ENCODE data around the gene CIDEC. TPM values are rescaled to one million over a fixed set of nuclear protein-coding genes. Genes with fewer than 3 reads are reported as not detected.
"Not testable (repeated sequence)": the region's sequence is repeated elsewhere in the genome, so short reads cannot be mapped to it uniquely, and the experiment has no call there.

Gene CIDEC
- total RNA-seq, 4 donors from 2014 or later = 0.78 to 2.4 (median 1.0) TPM

DNA sequence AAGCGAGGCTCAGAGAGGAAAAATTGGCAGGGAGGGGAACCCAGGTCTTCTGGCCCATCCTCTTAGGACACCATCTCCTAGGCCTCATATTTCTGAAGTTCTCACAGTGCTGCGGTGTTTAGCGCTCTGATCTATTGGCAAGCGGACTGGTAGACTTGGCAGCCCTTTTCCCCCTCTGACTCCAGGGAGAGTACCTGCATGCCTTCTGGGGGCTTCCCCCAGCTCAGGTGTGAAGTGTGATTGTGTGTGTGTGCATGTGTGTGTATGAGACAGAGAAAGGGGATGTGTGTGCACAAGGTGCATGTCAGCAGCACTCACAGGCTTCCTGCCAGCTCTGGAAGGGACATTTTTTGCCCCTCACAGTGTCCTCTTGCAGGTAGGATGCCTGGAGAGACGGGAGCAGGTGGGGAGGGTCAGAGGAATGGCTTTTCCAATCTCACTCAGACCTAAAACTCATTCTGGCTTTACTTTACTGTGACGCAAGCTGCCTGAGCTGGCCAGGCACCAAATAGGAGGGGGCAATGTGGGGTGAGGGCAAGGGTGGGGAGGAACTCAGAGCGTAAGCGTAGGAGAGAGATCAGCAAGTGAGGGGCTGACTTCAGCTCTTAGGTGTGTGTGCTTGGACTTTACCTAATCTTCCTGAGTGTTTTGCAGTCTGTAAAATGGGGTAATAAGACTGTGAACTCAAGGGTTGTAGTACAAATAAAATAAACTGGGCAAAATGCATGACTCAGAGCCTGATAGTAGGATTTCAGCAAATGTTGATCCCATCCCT is 18.6 kb upstream of the CIDEC start:
- H3K36me3 ChIP-seq = peaks cover under 1 to 9% (median 5%) of the 10 kb centered on the region in 4 donors
- no peak overlapping the region for H3K27ac ChIP-seq (replicated peaks in 1 of 4)
- no peaks in the 10 kb centered on the region for H3K9me3 ChIP-seq
- intact Hi-C loops (cut with DNase I) = no loop called here
- 68% methylated on average over 8 of the region's 8 CpGs for WGBS
- H3K4me1 ChIP-seq = peaks cover 0 to 36% (median 25%) of the 10 kb centered on the region in 4 donors
- TF ChIP-seq POLR2A (IDR thresholded peaks at IDR 0.05; ENCODE audit: low read depth) (no peak), POLR2AphosphoS5 (IDR thresholded peaks at IDR 0.05) (no peak)
- TF ChIP-seq, protein P1, sequence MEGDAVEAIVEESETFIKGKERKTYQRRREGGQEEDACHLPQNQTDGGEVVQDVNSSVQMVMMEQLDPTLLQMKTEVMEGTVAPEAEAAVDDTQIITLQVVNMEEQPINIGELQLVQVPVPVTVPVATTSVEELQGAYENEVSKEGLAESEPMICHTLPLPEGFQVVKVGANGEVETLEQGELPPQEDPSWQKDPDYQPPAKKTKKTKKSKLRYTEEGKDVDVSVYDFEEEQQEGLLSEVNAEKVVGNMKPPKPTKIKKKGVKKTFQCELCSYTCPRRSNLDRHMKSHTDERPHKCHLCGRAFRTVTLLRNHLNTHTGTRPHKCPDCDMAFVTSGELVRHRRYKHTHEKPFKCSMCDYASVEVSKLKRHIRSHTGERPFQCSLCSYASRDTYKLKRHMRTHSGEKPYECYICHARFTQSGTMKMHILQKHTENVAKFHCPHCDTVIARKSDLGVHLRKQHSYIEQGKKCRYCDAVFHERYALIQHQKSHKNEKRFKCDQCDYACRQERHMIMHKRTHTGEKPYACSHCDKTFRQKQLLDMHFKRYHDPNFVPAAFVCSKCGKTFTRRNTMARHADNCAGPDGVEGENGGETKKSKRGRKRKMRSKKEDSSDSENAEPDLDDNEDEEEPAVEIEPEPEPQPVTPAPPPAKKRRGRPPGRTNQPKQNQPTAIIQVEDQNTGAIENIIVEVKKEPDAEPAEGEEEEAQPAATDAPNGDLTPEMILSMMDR (IDR thresholded peaks at IDR 0.05) = no peak
- DNase-seq (ENCODE audit: extremely low spot score) = no peak
- H3K4me3 ChIP-seq = no peak overlapping the region
- H3K27me3 ChIP-seq = no peaks in the 10 kb centered on the region

DNA sequence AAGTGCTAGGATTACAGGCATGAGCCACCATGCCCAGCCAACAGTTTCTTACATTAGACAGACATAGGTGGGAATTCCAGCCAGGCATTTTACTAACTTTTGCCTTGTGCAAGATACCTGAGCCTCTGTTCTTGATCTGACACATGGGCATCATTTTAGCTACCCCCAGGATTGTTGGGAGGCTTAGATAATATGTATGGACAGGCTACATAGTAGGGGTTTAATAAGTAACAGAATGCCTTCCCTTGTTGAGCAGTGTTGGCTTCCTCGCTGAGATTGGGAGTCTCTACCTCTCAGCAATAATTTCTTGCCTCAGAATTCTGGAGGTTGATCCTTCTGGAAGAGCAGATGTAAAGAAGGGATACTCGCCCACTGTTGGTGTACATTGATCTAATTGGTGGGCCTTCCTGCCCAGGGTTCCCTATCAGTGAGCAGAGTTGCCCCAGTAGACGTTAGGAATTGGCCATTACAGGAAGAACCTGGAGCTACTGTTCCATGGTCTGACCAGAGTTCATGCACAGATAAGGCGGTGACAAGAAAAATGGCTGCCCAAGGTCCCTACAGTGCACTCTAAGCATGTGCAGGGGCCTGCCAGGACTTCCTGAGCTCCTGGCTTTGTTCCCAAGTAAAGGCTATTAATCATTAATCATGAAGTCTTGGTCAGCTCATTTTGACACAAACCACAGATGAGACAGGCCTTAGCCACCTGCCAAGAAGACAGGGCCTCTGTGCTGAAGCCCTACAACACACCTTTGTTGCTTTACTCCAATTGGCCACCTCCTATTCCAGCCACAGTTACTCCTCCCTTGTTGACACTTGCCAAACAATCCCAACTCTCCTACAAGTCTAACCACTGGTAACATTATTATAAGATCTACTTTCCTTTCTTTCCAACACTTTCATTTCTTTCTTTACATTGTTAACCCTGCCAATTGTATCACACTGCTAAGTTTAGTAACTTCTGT is 17.6 kb upstream of the CIDEC start:
- Histone ChIP-seq H3K36me3 (peaks cover 10 to 18% (median 15%) of the 10 kb centered on the region in 4 donors), H3K4me1 (peaks cover 0 to 31% (median 23%) of the 10 kb centered on the region in 4 donors), H3K27me3 (no peaks in the 10 kb centered on the region), H3K27ac (replicated peaks in 1 of 4) (no peak overlapping the region), H3K4me3 (no peak overlapping the region), H3K9me3 (no peaks in the 10 kb centered on the region)
- DNase-seq (ENCODE audit: extremely low spot score) = no peak
- TF ChIP-seq, protein P1 (IDR thresholded peaks at IDR 0.05) = no peak
- TF ChIP-seq EP300 (IDR thresholded peaks at IDR 0.05) (no peak), POLR2A (IDR thresholded peaks at IDR 0.05; ENCODE audit: low read depth) (no peak), POLR2AphosphoS5 (IDR thresholded peaks at IDR 0.05) (no peak)
- WGBS = 50% methylated on average over 4 of the region's 4 CpGs
- intact Hi-C loops (cut with DNase I) = no loop called here

DNA sequence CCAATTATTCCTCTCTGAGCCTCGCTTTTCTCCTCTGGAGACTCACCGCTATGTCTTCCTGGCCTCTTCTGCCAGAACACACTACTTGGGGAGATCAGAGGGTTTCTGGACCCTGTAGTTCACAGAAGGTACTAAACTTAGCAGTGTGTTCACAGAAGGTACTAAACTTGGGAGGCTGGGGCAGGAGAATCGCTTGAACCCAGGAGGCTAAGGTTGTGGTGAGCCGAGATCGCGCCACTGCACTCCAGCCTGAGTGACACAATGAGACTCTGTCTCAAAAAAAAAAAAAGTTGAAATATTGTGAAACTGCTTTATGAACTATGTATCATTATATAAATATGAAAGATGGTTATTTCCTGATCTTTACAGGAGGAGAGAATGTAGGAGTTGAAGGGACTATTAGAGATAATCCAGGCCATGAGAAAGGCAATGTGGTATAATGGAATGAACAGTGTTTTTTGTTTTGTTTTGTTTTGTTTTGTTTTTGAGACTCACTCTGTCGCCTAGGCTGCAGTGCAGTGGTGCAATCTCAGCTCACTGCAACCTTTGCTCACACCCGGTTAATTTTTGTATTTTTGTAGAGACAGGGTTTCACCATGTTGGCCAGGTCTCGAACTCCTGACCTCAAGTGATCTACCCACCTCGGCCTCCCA is 16.8 kb upstream of the CIDEC start:
- H3K9me3 ChIP-seq; DNase-seq (ENCODE audit: extremely low spot score); intact Hi-C loops (cut with DNase I); H3K27me3 ChIP-seq; H3K4me3 ChIP-seq; H3K27ac ChIP-seq (replicated peaks in 1 of 4): not testable (repeated sequence)
- H3K36me3 ChIP-seq = peaks cover 11 to 23% (median 19%) of the 10 kb centered on the region in 4 donors
- peaks cover 2 to 38% (median 24%) of the 10 kb centered on the region in 4 donors for H3K4me1 ChIP-seq
- 85% methylated on average over 10 of the region's 10 CpGs for WGBS

DNA sequence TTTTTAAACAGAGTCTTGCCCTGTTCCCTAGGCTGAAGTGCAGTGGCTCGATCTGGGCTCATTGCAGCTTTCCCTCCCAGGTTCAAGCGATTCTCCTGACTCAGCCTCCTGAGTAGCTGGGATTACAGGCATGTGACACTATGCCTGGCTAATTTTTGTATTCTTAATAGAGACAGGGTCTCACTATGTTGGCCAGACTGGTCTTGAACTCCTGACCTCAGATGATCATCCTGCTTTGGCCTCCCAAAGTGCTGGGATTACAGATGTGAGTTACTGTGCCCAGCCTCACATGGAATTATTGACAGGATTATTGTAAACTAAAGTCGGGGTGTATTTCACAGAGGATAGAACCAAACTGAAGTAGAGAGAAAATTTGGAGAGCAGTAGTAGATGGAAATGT is 15.7 kb upstream of the CIDEC start:
- H3K4me3 ChIP-seq; DNase-seq (ENCODE audit: extremely low spot score); H3K9me3 ChIP-seq; H3K27ac ChIP-seq (replicated peaks in 1 of 4); H3K27me3 ChIP-seq; intact Hi-C loops (cut with DNase I): not testable (repeated sequence)
- Histone ChIP-seq H3K36me3 (peaks cover 11 to 23% (median 19%) of the 10 kb centered on the region in 4 donors), H3K4me1 (peaks cover 9 to 48% (median 32%) of the 10 kb centered on the region in 4 donors)
- WGBS = 92% methylated on average over 3 of the region's 3 CpGs

DNA sequence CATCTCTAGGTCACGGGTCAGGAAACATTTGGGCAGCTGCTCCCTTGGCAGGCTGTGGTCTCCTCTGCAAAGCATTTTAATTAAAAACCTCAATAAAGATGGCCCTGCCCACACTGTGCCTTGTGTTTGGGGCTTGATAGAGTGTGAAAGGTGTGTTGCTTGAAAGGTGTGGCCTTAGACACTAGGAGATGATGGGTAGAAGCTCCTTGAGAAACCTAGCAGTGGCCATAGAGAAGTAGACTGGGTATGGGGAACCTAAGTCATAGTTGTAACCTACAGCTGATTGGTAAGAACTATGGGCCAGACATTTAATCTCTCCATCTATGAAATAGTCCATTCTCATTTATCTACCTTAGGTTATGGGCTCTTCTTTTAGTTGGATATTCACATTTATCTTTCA is 13.7 kb upstream of the CIDEC start:
- 94% methylated on average over 1 of the region's 1 CpG for WGBS
- no peak overlapping the region for H3K4me3 ChIP-seq
- H3K36me3 ChIP-seq = peaks cover 11 to 23% (median 19%) of the 10 kb centered on the region in 4 donors
- H3K4me1 ChIP-seq = peaks cover 12 to 45% (median 36%) of the 10 kb centered on the region in 4 donors
- no peaks in the 10 kb centered on the region for H3K27me3 ChIP-seq
- no peak for DNase-seq (ENCODE audit: extremely low spot score)
- intact Hi-C loops (cut with DNase I) = no loop called here
- peak overlapping the region in 2 of 4 donors; percentile 11 to 33 for H3K27ac ChIP-seq (replicated peaks in 1 of 4)
- H3K9me3 ChIP-seq = no peaks in the 10 kb centered on the region
- TF ChIP-seq EP300 (IDR thresholded peaks at IDR 0.05) (no peak), POLR2A (IDR thresholded peaks at IDR 0.05; ENCODE audit: low read depth) (no peak), POLR2AphosphoS5 (IDR thresholded peaks at IDR 0.05) (no peak)
- TF ChIP-seq, protein P1 (IDR thresholded peaks at IDR 0.05) = no peak

All from esophagus muscularis mucosa (tissue), 4 donors.